GM12891 (cell line): ENCODE measurements around the gene OR10J5.

Experiments
- PAX5 ChIP-seq: IDR thresholded peaks from 2 replicates; pipeline ENCODE4 v1.6.1; 2011; ENCODE audit warnings: low read length, moderate library complexity, mild to moderate bottlenecking; ENCODE audit not compliant: insufficient read depth, severe bottlenecking
- POLR2A ChIP-seq: IDR thresholded peaks from 2 replicates; pipeline ENCODE4 v1.6.1; 2011; ENCODE audit warnings: low read depth, low read length, control low read depth
- POLR2AphosphoS5 ChIP-seq: IDR thresholded peaks from 2 replicates; pipeline ENCODE4 v1.6.1; 2011; ENCODE audit warnings: low read depth, low read length, control low read depth
- POU2F2 ChIP-seq: IDR thresholded peaks from 2 replicates; pipeline ENCODE4 v1.6.1; 2011; ENCODE audit warnings: low read depth, mild to moderate bottlenecking, control low read depth, low read length, moderate library complexity
- TAF1 ChIP-seq: IDR thresholded peaks from 2 replicates; pipeline ENCODE4 v1.6.1; 2011; ENCODE audit warnings: low read depth, low read length, control low read depth

GRCh38 chr1:159577446-159577845 is 41.6 kb upstream of the OR10J5 start:
- TF ChIP-seq POLR2A (no peak), POLR2AphosphoS5 (no peak), TAF1 (no peak), PAX5 (no peak), POU2F2 (no peak)
